C4-2B (cell line): Measurements from ENCODE around the gene VIM.

Source experiments
- CTCF ChIP-seq: fragments of 450-650 bp; conservative IDR thresholded peaks from 2 replicates; pipeline ENCODE4 v1.5.1; 2017; ENCODE audit warnings: mild to moderate bottlenecking
- ZFX ChIP-seq: fragments of 450-650 bp; IDR thresholded peaks from 2 replicates; pipeline ENCODE4 v1.6.1; 2017

GRCh38 chr10:17236468-17237148 is 8.6 kb downstream of the VIM start:
- TF ChIP-seq CTCF (no peak), ZFX (no peak)
